SKM-1 (cell line): ENCODE data around the gene ZNF705A.
"Not testable (repeated sequence)": the region's sequence is repeated elsewhere in the genome, so short reads cannot be mapped to it uniquely, and the experiment has no call there.

ENCODE experiments used
- DNase-seq: peaks from one replicate; lab custom pipeline; 2025; ENCODE audit not compliant: unreplicated experiment; lab: John Stamatoyannopoulos, UW

Gene ZNF705A

DNA sequence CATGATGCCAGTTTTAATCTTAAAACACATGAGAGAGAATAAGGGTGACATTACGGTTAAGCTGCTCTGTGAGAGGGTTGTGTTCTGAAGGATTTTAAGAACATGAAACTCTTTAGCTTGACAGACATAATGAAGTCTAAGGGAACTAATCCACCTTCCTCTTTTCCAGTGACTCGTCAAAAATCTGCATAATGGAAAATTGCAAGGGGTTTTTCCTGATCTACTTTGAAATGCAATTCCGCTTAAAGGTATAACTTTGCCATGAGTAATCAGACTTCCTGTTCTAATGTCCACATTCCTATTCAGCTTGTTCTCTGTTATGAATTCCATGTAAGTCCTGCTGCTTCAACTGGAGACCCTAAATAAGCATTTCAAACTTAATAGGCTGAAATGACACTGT is at the start of gene ZNF705A:
ZNF705A (plus strand) TSS at position 171 of the 400 bp plus-strand sequence. CDS start 15,611 bp downstream, outside the sequence.
- DNase-seq, result peak; percentile 57

DNA sequence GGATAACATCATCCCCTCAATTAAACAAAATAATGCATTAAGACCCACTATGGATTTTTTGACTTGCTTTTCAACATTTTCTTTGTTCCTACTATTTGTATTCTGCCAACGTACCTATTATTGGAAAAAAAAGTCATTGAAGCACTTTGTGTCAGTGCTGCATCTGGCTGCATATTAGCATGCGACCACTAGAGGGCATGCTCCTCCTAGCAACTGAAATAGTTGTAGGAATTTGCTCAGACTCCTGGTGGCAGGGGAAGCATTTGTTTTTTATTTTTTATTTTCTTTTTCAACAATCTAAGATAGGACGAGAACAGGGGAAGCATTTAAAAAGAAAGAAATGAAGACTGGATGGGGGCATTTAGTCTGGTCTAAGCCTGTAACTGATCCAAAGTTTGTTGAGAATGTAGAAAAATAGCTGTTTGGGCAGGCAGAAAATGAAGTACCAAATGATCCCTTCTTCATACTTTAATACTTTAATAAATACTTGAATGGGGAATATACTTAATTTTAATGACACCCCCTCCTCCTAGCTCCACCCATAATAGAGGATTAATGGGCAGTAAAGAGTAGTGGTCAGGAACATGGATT is 47.9 kb upstream of the ZNF705A start:
- DNase-seq, result no peak

DNA sequence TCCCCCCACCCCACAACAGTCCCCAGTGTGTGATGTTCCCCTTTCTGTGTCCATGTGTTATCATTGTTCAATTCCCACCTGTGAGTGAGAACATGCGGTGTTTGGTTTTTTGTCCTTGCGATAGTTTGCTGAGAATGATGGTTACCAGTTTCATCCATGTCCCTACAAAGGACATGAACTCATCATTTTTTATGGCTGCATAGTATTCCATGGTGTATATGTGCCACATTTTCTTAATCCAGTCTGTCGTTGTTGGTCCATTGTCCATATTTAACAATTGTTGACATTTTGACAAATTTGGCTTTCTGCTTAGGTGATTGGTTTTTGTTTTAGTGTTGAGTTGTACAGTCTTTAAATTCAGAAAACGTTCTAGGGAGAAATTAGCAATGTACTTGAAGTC is 43.7 kb upstream of the ZNF705A start:
- not testable (repeated sequence) for DNase-seq

DNA sequence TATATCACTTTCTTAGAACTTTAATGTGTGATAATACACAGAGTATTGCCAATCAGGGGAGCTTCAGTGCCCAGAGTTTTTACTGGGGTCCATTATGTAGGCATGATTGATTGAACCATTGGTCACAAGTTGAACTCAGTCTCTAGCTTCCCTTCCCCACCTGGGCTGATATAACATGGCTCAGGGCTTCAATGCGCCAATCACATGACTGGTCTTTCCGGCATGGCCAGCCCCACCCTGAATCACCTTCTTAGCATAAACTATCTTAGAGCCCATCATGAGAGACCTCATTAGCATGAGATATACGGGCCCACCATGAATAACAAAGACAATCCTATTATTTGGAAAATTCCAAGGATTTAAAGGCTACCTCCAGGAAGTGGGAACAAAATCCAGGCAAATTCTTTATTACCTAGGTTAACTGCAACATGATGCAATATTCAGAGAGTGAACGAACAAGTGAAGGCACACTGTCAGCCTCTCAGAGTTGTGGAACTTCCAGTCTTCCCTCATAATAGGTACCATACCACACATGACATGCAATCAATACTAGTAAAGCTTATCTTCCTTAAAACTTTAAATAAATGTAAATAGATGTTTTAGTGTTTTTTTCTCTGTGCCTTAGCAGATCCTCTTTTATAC is 36.6 kb upstream of the ZNF705A start:
- no peak for DNase-seq

DNA sequence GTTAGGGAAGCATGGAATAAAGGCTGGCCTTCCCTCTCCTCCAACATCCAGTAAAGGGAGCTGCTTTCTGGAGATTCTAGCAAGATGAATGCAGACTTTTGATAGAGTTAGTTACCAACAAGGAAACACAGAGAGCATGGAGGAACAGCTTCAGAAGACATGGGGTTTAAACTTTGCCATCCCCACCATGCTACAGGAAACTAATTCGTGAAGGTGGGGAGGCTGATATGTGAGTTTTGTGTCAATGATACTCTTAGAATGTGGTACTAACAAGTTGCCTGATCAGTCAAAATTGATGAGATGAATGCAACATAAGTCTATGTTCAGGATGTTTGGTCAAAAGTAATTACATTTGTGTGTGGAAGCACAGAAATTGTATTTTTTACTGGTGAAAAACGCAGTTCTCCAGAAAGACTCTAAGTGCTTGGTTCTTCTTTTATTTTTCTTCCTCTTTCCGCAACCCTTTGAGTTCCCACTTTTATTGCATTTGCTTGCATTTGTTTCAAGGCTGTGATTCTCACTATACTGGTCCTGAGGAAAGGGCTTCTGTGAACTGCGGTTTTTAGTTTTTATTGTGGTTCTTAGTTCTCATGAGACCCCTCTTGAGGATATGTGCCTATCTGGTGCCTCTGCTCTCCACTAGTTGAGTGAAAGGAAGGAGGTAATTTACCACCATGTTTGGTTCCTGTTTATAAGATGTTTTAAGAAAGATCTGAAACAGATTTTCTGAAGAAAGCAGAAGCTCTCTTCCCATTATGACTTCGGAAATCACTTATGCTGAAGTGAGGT is 33.5 kb upstream of the ZNF705A start, which contains the start of gene CLEC4A:
CLEC4A (plus strand) TSS at position 494 of the 789 bp plus-strand sequence; CDS start at position 756, 262 bp downstream.
- DNase-seq, result peak; percentile 30

DNA sequence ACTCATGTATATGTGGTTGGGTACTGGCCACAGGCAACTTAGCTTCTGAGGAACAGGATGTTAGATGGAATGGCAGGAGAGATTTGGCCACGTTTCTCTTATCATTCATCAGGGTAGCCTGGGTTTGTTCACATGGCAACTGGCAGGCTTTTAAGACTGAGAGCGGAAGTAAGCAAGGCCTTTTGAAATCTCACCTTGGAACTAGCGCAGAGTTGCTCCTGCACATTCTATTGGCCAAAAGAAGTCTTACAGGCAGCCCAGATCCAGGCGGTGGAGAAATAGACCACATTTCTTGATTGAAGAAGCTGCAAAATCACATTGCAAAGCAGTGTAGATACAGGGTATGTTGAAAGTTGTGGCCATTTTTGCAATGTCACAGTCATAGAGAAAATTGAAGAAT is 29.7 kb upstream of the ZNF705A start:
- DNase-seq, result no peak

DNA sequence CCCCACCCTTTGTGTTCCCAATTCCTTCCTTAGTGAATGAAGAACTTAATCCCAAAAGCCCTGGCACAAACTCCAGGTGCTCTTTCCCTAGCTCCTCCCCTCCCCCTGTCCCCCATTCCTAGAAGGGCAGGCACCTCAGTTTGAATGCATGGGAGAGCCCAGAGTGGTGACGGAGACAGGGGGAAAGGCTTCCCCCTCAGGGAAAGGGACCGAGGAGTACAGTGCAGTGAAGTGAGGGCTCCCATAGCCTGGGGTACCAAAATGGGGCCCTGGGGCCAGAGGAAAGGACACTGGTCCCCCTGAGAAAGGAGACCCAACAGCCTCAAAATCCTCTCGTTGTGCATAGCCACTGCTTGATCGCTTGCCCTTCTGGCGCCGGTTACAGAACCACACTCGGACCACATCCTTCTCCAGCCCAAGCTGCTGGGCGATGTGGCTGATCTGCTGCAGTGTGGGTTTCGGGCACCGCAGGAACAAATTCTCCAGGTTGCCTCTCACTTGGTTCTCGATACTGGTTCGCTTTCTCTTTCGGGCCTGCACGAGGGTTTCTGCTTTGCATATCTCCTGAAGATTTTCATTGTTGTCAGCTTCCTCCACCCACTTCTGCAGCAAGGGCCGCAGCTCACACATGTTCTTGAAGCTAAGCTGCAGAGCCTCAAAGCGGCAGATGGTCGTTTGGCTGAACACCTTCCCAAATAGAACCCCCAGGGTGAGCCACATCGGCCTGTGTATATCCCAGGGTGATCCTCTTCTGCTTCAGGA is 23.0 kb upstream of the ZNF705A start:
- DNase-seq, result not testable (repeated sequence)

DNA sequence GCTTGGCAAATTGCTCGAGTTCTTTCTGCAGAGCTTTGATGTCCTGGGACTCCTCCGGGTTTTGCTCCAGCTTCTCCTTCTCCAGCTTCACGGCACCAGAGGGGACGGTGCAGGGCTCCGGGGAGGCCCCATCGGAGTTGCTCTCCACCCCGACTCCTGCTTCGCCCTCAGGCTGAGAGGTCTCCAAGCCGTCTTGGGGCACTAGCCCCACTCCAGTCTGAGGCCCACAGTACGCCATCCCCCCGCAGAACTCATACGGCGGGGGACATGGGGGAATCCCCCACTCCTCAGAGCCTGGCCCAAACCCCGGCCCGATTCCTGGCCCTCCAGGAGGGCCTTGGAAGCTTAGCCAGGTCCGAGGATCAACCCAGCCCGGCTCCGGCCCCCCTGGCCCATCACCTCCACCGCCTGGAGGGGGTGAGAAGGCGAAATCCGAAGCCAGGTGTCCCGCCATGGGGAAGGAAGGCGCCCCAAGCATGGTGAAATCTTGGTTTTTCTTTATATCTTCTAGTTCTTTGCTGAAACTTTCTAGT is 22.4 kb upstream of the ZNF705A start:
- not testable (repeated sequence) for DNase-seq

DNA sequence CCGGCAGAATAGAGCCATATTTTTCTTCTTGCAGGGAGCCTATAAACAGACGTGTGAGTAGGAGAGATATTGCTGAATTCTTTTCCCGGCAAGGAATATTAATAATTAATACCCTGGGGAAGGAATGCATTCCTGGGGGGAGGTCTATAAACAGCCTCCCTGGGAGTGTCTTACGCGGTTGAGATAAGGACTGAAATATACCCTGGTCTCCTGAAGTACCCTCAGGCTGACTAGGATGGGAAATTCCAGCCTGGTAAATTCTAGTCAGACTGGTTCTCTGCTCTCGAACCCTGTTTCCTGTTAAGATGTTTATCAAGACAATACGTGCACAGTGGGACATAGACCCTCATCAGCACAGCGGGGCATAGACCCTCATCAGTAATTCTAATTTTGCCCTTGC is 15.2 kb upstream of the ZNF705A start:
- DNase-seq, result not testable (repeated sequence)

DNA sequence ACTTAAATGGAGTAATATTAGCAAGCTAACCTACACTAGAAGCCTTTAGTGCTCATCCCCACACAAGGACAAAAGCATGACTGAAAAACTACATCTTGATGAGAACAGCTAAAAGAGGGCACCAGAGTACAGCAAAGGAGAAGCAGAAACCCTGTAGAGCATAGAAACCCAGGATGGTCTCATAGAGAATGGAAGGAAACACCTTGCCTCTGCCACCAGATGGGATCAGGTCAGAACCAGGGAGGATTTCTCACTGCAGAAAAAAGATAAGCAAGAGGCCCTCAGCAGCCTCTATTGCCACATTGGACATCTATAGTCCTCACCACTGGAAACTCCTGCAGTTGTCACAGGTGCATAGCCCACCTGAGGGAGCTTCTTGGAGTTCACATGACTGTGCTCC is 13.6 kb upstream of the ZNF705A start:
- DNase-seq, result no peak

DNA sequence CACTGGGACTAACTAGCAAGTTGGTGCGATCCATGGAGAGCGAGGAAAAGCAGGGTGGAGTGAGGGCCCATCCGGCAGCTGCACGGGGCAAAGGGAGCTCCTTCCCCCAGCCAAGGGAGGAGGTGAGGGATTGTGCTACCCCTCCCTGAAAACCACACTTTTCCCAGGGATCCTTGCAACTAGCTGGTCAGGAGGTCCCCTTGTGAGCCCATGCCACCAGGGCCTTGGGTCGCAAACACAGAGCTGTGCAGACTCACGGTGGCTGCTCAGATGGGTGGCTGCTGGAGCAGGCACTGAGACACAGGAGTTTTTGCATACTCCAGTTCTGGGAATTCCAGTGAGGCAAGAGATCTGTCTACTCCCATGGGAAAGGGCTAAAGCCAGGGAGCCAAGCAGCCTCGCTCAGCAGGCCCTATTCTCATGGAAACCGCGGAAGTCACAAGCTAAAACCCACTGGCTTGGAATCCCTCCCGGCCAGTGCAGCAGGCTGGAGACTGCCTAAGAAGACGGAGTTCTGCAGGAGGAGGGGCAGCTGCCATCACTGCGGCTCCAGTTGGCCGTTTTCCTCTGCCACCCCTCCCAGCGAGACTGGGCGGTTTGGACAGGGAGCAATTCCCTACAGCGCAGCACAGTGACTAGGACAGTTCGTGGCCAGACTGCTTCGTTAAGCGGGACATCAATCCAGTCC is 10.9 kb upstream of the ZNF705A start:
- no peak for DNase-seq

DNA sequence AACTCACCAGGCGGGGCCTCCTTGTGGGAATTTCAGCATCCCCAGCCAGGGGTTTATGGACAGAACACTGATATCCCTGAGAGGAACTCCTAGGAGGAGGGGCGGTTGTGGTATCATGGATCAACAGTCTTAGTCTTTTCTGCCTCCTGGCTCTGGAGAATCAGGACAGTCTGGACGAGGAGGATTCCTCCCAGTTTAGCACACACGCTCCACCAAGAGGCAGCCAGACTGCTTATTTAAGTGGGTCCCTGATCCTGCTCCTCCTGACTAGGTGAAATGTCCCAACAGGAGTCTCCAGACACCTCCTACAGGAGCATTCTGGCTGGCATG is 10.4 kb upstream of the ZNF705A start:
- DNase-seq, result no peak

DNA sequence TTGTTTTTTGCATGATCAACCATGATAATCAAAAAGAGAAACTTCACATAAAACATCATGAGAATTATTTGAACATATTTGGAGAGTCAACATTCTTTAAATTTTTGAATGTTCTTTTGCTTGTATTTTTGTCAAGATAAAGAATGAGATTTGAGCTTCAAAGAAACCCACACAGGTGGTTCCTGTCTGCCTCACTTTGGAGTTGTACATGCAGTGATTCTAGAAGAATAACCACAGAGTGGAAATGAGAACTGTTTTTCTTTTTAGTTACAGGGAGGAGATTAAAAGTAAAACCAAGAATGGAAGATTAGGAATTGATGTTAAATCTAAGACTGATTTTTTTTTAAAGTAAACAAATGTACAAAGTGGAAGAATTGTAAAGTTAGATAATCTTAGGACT is 2.3 kb upstream of the ZNF705A start:
- no peak for DNase-seq

DNA sequence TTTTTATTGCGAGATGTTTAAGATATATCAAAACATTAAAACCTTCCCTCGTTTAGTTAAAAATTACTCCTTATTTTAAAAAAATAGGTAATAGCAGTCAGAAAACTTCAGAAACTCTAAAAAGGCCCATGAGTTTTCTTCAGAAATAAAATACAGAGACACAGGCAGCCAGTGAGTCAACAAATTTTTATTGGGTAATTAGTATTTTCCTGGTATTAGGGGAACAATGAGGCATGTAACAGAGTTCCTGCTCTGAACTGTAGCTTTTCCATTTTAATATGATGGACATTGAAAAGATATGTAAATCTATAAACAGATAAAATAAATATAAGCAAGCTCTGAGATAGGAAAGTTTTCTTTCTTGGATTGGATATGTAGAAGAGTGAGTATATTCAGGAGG is 399 bp upstream of the ZNF705A start:
- no peak for DNase-seq

DNA sequence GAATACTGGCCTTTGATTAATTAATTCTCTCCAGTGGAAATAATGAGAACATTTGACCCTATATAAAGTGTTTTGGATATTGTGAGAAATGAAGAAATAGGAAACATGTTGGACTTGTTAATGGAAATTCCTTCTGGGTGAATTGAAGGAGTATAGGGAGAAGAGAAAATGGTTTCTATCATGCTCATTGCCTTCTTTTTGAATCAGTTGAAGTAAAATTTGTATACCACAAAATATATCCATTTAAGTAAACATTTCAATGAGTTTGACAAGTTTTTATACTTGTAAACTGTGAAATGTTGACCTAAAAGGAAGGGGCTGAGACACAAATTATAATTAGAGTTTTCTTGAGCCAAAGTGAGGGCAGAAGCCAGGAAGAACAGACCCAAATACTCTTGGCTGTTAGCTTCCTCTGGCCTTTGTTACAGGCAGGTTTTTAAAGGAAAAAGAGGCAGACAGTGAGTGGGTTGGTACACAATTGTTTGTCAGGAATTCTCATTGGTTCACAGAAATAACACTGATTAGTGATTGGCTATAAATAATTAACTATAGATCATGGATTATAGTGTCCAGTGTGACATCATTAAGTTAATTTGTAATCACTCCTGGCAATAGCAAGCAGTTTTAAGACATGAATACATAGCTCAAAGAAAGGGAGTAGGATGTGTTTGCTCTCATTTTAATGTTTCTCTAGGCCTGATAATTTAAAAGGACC is 826 bp downstream of the ZNF705A start:
- no peak for DNase-seq

DNA sequence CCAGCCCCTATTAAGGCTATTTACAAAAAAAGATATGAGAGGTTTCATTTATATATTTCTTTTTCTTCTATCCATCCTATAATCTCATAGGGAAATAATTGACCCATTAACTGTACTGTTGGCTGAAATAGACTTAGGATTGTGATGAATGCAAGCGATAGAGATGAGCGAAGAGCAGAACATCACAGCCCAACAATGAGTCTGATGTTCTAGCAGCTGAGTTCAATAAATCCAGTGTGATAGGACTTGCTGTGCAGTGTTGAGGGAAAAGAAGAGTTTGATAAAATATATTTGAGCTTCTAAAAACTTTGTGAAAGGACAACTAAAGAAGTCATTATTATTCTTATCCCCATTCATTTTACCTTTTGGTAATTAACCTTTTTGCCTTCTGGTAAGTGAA is 16.1 kb downstream of the ZNF705A start:
- not testable (repeated sequence) for DNase-seq

DNA sequence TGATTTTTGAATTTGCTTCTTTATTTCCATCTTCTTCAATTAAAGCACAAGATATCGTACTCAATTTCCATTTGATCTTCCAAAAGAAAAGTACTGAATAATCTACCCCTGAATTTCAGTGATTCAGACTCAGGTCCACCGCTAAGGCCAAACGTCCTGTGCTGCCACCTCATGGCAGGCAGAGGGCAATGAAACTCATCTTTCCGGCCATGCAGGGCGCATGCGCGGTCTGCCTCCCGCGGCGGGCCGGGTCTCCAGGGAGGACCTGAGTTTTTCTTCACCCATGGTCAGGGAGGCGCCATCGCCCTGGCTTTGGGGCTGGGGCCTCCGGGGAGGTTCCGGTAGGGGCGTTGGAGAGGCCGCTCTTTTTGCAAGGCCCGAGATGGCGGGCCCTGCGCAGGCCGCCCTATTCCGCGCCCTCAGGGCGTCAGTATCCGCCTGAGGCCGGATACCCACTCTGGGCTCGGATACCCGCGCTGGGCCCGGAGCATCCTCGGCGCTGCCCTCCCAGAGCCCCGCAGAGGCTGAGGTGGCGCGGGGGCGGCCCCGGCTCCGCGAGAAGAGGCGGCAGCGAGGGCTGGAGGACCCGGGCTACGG is 23.3 kb downstream of the ZNF705A start:
- peak; percentile 35 for DNase-seq

DNA sequence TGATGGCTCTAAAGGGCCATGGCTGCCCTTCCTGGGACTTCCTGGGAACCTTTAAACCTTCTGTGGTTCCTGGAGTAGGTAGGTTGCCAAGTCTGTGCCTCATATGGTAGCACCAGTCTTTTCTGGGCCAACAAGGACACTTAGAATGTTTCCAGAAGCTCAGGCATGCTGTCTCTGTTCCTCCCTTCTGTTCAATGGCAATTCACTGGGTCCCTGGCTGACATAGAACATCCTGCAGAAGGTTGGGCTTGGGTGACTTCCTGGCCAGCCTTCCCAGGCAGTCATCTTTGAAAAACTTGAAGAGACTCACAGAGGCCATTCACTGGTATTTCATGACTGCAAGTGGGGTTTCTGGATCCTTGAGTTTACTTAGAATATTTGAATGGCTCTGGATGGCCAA is 24.5 kb downstream of the ZNF705A start:
- not testable (repeated sequence) for DNase-seq

DNA sequence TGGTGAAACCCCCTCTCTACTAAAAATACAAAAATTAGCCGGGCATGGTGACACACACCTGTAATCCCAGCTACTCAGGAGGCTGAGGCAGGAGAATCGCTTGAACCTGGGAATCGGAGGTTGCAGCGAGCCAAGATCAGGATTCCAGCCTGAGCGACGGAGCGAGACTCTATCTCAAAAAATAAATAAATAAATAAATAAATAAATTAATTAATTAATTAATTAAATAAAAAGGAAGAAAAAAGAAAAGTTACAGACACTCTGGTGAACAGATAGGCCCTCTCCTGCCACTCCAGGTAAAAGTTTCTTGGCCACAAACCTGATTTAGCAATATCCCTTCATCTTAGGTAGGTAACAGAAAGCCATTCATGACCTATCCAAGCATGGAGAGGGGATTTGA is 26.1 kb downstream of the ZNF705A start:
- not testable (repeated sequence) for DNase-seq

DNA sequence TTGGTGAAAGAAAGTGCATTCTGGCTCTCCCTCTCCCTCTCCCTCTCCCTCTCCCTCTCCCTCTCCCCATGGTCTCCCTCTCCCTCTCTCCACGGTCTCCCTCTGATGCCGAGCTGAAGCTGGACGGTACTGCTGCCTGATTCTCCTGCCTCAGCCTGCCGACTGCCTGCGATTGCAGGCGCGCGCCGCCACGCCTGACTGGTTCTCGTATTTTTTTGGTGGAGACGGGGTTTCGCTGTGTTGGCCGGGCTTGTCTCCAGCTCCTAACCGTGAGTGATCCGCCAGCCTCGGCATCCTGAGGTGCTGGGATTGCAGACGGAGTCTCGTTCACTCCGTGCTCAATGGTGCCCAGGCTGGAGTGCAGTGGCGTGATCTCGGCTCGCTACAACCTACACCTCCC is 26.5 kb downstream of the ZNF705A start:
- not testable (repeated sequence) for DNase-seq
